ENCODE results near the gene FGF19.

FGF19 gene

DNA sequence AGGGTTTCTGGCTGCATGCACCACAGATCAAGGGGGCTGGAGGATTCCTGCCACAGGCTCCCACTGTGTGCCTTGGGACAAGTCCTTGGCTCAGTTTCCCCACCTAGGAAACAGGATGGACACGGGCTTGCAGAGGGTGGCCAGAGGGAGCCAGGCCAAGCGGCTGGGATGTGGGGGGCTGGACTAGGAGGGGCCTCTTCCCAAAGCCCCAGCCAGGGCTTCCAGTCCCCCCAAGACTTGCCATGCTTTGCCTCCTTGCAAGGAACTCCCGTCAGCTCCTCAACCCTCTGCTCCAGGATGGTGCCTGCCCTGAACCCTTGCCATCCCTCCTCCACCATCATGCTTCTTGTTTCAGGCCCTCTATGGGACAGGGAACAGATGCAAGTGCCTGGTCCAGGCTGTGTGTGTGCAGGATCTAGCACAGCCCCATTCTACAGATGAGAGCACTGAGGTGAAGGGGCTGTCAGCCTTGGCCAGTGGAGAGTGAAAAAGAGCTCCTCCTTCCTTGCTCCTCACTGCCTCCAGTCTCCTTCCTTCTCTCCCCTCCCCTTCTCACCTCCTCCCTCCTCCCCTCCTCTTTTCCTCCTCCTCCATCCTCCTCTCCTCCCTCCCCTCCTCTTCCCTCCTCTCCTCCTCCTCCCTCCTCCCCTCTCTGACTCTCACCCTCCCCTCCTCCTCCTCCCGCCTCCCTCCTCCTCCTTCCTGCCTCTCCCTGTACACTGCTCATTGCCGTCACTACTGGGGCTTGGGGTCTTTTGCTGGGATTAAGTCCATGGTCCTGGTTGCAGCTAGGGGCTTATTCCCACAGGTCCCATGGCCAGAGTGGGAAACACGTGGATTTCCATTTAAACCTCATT, 13.3 kb upstream of the FGF19 start:
- no peaks in the 10 kb centered on the region for H3K4me1 ChIP-seq (ENCODE audit: insufficient read depth, low read length)
- no peak overlapping the region for H3K9ac ChIP-seq (ENCODE audit: low read depth, low read length)
- H3K27me3 ChIP-seq (ENCODE audit: insufficient read depth, low read length) = peaks cover 41% of the 10 kb centered on the region
- no peak overlapping the region for H3K4me3 ChIP-seq (ENCODE audit: low read length)
- no peaks in the 10 kb centered on the region for H3K36me3 ChIP-seq (ENCODE audit: insufficient read depth, low read depth, low read length)
- H3K27ac ChIP-seq (ENCODE audit: low read length) = no peak overlapping the region
- no peaks in the 10 kb centered on the region for H3K9me3 ChIP-seq (ENCODE audit: insufficient read depth, low read depth, low read length)

DNA sequence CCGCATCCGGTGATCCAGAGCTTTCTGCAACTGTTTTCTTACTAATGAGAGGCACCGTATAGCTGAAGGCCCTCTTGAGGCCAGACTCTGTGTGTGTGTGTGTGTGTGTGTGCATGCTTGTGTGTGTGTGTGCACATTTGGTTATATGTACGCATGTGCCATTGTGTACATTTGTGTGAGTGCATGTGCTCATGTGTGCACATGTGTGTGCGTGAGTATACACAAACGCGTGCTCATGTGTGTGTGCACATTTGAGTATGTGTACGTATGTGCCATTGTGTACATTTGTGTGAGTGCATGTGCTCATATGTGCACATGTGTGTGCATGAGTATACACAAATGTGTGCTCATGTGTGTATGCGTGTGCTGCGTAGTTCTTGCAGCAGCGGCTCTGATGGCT, 12.3 kb upstream of the FGF19 start:
- no peak overlapping the region for H3K27ac ChIP-seq (ENCODE audit: low read length)
- H3K4me1 ChIP-seq (ENCODE audit: insufficient read depth, low read length) = no peaks in the 10 kb centered on the region

DNA sequence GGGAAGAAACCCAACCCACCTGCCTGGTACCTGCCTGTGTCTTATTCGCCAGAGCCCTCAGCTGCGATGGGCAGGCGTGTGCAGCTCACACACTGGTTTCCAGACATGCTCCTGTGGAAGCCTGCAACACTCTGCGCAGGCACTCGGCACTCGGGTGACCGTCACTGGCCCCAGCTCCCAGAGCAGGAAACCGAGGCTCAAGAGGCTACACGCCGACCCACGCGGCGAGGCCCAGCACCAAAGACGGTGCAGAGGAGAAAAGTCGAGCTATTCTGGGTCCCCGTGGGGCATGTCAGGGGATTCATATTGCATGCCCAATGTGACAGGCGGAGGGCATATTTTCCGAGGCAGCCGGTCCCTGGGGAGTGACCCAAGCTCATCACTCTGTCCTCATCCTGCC, 11.6 kb upstream of the FGF19 start:
- no peaks in the 10 kb centered on the region for H3K4me1 ChIP-seq (ENCODE audit: insufficient read depth, low read length)
- no peak overlapping the region for H3K9ac ChIP-seq (ENCODE audit: low read depth, low read length)
- no peak overlapping the region for H3K4me3 ChIP-seq (ENCODE audit: low read length)
- no peaks in the 10 kb centered on the region for H3K9me3 ChIP-seq (ENCODE audit: insufficient read depth, low read depth, low read length)
- no peak overlapping the region for H3K27ac ChIP-seq (ENCODE audit: low read length)
- H3K36me3 ChIP-seq (ENCODE audit: insufficient read depth, low read depth, low read length) = no peaks in the 10 kb centered on the region
- peaks cover 29% of the 10 kb centered on the region for H3K27me3 ChIP-seq (ENCODE audit: insufficient read depth, low read length)

More for the DNA sequence above, 12.3 kb upstream of the FGF19 start:
- peaks cover 33% of the 10 kb centered on the region for H3K27me3 ChIP-seq (ENCODE audit: insufficient read depth, low read length)
- no peaks in the 10 kb centered on the region for H3K36me3 ChIP-seq (ENCODE audit: insufficient read depth, low read depth, low read length)
- no peak overlapping the region for H3K9ac ChIP-seq (ENCODE audit: low read depth, low read length)
- H3K4me3 ChIP-seq (ENCODE audit: low read length) = no peak overlapping the region
- H3K9me3 ChIP-seq (ENCODE audit: insufficient read depth, low read depth, low read length) = no peaks in the 10 kb centered on the region

DNA sequence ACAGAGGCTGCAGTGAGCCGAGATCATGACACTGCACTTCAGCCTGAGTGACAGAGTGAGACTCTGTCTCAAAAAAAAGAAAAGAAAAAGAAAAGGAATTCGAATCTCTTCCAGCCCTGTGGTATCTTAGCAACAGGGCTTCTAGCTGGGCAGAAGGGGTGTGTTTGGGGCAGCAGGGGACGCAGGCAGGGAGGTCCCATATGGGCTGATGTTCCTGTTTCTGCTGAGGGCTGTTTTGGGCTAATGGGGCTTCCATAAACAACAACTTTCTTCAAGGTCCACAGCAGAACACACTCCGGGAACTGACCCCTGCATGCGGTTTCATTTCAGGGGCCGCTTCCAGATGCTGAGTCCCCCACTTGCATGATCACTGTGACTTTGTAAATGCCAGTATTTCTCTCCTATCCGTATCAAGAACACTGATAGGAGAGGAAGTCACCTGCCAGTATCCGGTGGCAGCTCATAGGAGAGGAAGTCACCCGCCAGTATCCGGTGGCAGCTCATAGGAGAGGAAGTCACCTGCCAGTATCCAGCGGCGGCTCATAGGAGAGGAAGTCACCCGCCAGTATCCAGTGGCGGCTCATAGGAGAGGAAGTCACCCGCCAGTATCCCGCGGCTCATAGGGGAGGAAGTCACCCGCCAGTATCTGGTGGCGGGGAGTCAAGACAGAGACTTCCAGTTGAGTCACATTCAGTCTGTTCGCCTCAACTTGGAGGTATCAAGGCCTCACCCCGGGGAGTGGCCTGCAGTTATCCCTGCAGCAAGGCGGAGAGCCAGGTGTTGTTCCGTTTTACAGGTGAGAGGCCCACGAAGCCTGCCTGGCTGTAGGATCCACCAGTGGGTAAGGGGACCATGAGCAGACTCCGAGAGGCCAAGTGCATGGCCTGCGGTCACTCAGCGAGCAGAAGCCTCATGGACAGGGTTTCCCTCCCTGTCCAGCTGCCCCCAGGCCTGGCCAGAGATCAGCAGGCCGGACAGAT, 8.3 kb upstream of the FGF19 start:
- H3K4me1 ChIP-seq (ENCODE audit: insufficient read depth, low read length) = peaks cover 7% of the 10 kb centered on the region; the same call in 1 of the 2 replicates
- no peaks in the 10 kb centered on the region for H3K9me3 ChIP-seq (ENCODE audit: insufficient read depth, low read depth, low read length)

DNA sequence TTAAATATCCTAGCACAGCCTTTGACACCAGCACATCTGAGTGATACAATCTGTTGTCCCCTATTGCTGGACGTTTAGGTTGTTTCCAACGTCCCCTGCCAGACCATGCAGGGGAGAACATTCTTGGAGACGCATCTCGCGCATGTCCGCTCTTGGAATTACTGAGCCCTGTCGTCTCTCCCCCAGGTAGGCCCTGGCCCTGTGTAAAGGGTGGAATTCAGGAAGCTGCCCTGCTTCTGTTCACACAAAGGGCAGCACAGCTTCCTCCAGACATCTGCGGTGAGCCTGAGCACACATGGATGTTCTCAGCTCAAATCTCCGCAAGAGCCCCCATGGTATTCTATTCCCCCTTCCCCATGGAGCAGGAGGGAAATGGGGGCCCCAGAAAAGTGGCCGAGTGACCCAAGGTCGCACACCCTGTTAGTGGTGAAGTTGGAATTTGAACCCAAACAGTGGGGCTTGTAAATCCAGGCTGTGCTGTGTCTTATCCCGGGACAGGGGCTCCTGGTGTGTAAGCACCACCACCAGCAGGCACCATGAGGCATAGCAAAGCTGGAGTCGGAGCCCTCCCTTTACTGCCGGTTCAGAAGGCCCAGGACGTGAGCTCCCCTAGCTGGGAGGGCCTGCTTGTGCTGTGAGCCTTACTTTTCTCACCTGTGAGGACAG, 5.0 kb upstream of the FGF19 start:
- H3K27ac ChIP-seq (ENCODE audit: low read length) = no peak overlapping the region
- H3K4me1 ChIP-seq (ENCODE audit: insufficient read depth, low read length) = peaks cover 23% of the 10 kb centered on the region; the same call in 1 of the 2 replicates
- no peaks in the 10 kb centered on the region for H3K9me3 ChIP-seq (ENCODE audit: insufficient read depth, low read depth, low read length)
- H3K36me3 ChIP-seq (ENCODE audit: insufficient read depth, low read depth, low read length) = no peaks in the 10 kb centered on the region
- peaks cover 44% of the 10 kb centered on the region for H3K27me3 ChIP-seq (ENCODE audit: insufficient read depth, low read length)
- H3K9ac ChIP-seq (ENCODE audit: low read depth, low read length) = no peak overlapping the region
- H3K4me3 ChIP-seq (ENCODE audit: low read length) = no peak overlapping the region

More for the DNA sequence above, 8.3 kb upstream of the FGF19 start:
- H3K9ac ChIP-seq (ENCODE audit: low read depth, low read length) = no peak overlapping the region
- no peaks in the 10 kb centered on the region for H3K36me3 ChIP-seq (ENCODE audit: insufficient read depth, low read depth, low read length)
- no peak overlapping the region for H3K27ac ChIP-seq (ENCODE audit: low read length)
- H3K27me3 ChIP-seq (ENCODE audit: insufficient read depth, low read length) = peaks cover 16% of the 10 kb centered on the region; the same call in 1 of the 2 replicates
- H3K4me3 ChIP-seq (ENCODE audit: low read length) = no peak overlapping the region

DNA sequence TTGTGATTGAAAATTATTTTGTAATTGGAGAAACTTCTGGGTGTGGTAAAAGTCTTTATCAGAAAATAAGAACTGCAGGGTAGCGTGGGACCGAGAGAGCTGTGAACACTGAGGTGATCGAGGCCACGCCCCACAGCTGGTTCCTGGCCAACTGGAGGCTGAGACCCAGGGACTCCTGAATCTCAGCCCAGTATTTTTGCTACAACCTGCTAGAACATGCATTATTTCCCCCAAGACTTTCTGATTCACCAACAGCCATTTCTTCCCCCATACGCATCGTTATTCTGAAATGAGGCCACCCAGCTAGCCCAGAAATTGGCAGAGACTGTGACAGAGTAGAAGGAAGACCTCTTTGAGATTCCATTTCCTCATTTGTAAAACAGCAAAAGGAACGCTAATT, 3.4 kb upstream of the FGF19 start:
- Histone ChIP-seq H3K4me3 (ENCODE audit: low read length) (no peak overlapping the region), H3K9me3 (ENCODE audit: insufficient read depth, low read depth, low read length) (no peaks in the 10 kb centered on the region), H3K4me1 (ENCODE audit: insufficient read depth, low read length) (peaks cover 23% of the 10 kb centered on the region; the same call in 1 of the 2 replicates), H3K27me3 (ENCODE audit: insufficient read depth, low read length) (peaks cover 60% of the 10 kb centered on the region), H3K36me3 (ENCODE audit: insufficient read depth, low read depth, low read length) (no peaks in the 10 kb centered on the region), H3K27ac (ENCODE audit: low read length) (no peak overlapping the region), H3K9ac (ENCODE audit: low read depth, low read length) (no peak overlapping the region)

DNA sequence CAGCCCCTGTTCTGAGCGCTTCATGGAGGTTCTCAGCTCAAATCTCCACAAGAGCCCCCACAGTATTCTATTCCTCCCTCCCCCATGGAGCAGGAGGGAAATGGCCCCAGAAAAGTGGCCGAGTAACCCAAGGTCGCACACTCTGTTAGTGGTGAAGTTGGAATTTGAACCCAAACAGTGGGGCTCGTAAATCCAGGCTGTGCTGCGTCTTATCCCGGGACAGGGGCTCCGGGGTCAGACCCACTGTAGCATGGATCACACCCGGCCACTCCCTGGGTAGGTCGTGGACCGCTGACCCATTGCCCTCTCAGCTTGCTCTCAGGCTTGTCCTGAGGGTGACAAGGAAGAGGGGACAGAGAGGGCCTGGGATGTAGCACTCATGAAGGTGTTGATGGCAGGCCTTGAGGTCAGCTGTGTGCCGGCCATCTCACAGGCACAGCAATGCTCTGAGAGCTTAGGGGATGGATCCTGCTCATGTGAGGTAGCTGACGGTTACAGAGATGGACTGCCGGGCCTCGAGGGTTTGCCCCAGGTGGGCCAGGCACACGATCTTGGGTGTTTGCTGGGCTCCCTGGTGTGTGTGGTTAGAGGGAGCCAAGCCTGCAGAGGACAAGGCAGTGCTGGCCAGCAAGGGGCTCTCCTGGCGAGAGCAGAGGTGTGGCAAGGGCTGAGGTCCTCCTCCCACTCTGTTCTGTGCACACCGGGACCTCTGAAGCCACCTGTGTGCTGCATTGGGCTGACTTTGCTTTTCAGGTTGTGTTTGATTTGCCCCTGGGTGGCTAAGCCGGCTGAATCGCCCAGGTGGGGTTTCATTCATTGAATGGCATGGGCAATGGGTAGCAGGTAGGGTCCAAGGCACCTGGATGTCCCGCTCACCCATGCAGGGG, 2.3 kb upstream of the FGF19 start:
- Histone ChIP-seq H3K9ac (ENCODE audit: low read depth, low read length) (no peak overlapping the region), H3K4me1 (ENCODE audit: insufficient read depth, low read length) (peaks cover 27% of the 10 kb centered on the region; the same call in 1 of the 2 replicates), H3K9me3 (ENCODE audit: insufficient read depth, low read depth, low read length) (no peaks in the 10 kb centered on the region), H3K4me3 (ENCODE audit: low read length) (peak overlapping the region; percentile 81; the same call in 1 of the 2 replicates), H3K27me3 (ENCODE audit: insufficient read depth, low read length) (peaks cover 67% of the 10 kb centered on the region), H3K27ac (ENCODE audit: low read length) (no peak overlapping the region), H3K36me3 (ENCODE audit: insufficient read depth, low read depth, low read length) (no peaks in the 10 kb centered on the region)

DNA sequence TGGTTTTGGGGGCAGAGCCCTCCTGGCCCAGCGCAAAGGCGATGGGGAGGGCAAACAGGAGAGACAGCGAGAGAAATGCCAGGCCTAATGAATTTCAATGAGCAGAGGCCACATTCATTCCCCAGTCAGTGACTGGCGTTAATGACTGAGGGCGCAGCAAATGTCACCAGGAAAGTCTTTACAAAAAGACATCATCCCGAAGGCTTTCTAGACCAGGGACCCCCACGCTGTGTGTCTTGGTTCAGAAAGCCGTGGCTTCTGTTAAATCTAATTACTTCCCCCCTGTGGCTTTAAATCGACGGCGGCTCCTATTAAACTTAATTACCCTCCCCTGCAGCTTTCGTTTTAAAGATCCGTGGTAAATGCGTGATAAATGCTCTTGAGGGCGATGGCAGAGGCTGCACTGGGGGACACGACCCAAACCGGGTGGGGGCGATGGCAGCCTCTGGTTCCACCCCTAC, 1.6 kb upstream of the FGF19 start:
- Histone ChIP-seq H3K36me3 (ENCODE audit: insufficient read depth, low read depth, low read length) (no peaks in the 10 kb centered on the region), H3K9me3 (ENCODE audit: insufficient read depth, low read depth, low read length) (no peaks in the 10 kb centered on the region), H3K9ac (ENCODE audit: low read depth, low read length) (peak overlapping the region; percentile 29; the same call in 1 of the 2 replicates), H3K4me1 (ENCODE audit: insufficient read depth, low read length) (peaks cover 31% of the 10 kb centered on the region; the same call in 1 of the 2 replicates), H3K4me3 (ENCODE audit: low read length) (peak overlapping the region; percentile 81; the same call in 1 of the 2 replicates), H3K27ac (ENCODE audit: low read length) (no peak overlapping the region), H3K27me3 (ENCODE audit: insufficient read depth, low read length) (peaks cover 67% of the 10 kb centered on the region)

DNA sequence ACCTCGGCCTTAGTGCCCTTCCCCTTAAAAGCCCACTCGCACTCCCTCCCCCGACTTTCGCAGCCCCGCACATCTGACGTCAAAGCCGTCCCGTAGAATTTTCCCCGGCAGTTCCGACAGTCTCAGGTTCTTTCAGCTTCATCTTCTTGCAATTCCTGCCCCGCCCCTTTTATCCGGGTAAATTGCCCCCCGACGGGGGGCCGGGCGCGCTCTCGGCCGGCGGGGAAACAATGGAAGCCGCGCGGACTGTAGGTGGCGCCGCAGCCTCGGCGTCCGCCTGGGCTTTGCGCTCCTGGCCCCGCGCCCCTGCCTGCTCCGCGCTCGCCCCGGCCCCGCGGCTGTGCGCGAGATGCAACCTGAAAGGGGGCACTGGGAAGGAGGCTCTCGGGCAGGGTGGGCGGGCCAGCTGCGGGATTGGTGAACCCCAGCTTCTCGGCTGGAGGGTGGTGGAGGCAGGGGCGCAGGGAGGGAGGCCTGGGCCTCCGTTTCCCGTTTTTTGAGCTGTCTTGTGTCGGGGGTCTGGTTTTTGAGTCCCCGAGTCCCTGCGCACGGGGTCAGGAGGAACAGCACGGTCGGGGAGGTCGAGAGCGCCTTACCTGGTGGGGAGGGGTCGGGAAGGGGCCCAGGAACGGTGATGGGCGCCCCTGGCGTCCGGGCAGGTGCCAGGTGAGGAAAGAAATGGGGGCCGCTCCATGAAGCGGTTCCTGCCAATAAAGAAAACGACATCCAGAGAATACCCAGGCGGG, 859 bp upstream of the FGF19 start:
- H3K36me3 ChIP-seq (ENCODE audit: insufficient read depth, low read depth, low read length) = no peaks in the 10 kb centered on the region
- H3K27ac ChIP-seq (ENCODE audit: low read length) = no peak overlapping the region
- H3K4me3 ChIP-seq (ENCODE audit: low read length) = peak overlapping the region; percentile 81
- peaks cover 33% of the 10 kb centered on the region; the same call in 1 of the 2 replicates for H3K4me1 ChIP-seq (ENCODE audit: insufficient read depth, low read length)
- H3K9me3 ChIP-seq (ENCODE audit: insufficient read depth, low read depth, low read length) = no peaks in the 10 kb centered on the region
- peak overlapping the region; percentile 68; the same call in 1 of the 2 replicates for H3K9ac ChIP-seq (ENCODE audit: low read depth, low read length)
- peaks cover 67% of the 10 kb centered on the region for H3K27me3 ChIP-seq (ENCODE audit: insufficient read depth, low read length)

DNA sequence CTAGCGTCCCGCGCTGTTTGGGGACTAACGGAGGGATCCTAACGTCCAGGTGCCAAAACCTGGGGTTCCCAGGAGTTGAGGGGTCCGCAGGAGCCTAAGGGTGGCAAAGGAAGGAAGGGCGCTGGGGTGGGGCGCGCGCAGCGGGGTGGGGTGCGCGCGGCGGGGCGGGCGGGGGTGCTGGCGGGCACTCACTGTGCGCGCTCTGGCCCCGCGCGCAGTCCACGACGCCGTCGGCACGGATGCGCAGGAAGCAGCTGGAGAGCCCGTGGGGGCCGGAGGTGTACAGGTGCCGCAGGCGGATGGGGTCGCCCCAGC, 412 bp downstream of the FGF19 start:
- Histone ChIP-seq H3K4me3 (ENCODE audit: low read length) (peak overlapping the region; percentile 81; the same call in 1 of the 2 replicates), H3K9ac (ENCODE audit: low read depth, low read length) (peak overlapping the region; percentile 83), H3K27me3 (ENCODE audit: insufficient read depth, low read length) (peaks cover 59% of the 10 kb centered on the region), H3K27ac (ENCODE audit: low read length) (peak overlapping the region; percentile 30), H3K4me1 (ENCODE audit: insufficient read depth, low read length) (peaks cover 30% of the 10 kb centered on the region; the same call in 1 of the 2 replicates), H3K36me3 (ENCODE audit: insufficient read depth, low read depth, low read length) (peaks cover 11% of the 10 kb centered on the region; the same call in 1 of the 2 replicates), H3K9me3 (ENCODE audit: insufficient read depth, low read depth, low read length) (no peaks in the 10 kb centered on the region)

Data from iPS-20b (cell line).